Measurements from ENCODE around the gene NDUFS6. TPM values are rescaled to one million over a fixed set of nuclear protein-coding genes. Genes with fewer than 3 reads are reported as not detected.
"Not testable (repeated sequence)": the region's sequence is repeated elsewhere in the genome, so short reads cannot be mapped to it uniquely, and the experiment has no call there.

NDUFS6 gene
- total RNA-seq, 1 donor from 2014 or later: 22.5 TPM

DNA sequence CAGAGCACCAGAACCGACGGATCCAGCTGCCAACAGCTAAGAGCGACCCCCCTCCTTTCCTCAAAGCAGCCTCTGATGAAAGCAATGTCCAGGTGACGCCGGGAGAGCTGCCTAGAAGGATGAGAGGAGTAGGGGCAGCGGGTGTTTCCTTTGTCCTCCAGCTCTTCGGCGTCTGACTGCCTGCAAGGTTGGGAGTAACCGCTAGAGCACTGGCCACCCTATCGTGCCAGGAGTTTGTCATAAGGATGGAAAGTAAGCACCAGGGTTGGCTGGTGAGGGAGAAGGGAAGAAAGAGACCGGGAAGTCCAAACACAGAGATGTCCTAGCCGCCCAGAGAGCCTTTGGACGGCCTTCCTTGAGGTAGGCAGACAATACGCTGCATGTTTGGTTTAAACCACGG, 12.4 kb upstream of the NDUFS6 start:
- POLR2A ChIA-PET: no interaction called here
- intact Hi-C loops (cut with micrococcal nuclease): no loop called here
- Mint-ChIP-seq H3K9me3 (no peaks in the 10 kb centered on the region), H3K27me3 (peaks cover 11% of the 10 kb centered on the region), H3K4me1 (peaks cover 19% of the 10 kb centered on the region), H3K36me3 (ENCODE audit: low read depth) (no peaks in the 10 kb centered on the region), H3K27ac (no peak overlapping the region), H3K4me3 (no peak overlapping the region)
- ATAC-seq (ENCODE audit: low read depth) (no peak), DNase-seq (no peak)
- TF ChIP-seq, protein P1, sequence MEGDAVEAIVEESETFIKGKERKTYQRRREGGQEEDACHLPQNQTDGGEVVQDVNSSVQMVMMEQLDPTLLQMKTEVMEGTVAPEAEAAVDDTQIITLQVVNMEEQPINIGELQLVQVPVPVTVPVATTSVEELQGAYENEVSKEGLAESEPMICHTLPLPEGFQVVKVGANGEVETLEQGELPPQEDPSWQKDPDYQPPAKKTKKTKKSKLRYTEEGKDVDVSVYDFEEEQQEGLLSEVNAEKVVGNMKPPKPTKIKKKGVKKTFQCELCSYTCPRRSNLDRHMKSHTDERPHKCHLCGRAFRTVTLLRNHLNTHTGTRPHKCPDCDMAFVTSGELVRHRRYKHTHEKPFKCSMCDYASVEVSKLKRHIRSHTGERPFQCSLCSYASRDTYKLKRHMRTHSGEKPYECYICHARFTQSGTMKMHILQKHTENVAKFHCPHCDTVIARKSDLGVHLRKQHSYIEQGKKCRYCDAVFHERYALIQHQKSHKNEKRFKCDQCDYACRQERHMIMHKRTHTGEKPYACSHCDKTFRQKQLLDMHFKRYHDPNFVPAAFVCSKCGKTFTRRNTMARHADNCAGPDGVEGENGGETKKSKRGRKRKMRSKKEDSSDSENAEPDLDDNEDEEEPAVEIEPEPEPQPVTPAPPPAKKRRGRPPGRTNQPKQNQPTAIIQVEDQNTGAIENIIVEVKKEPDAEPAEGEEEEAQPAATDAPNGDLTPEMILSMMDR (IDR thresholded peaks at IDR 0.05): no peak
- CTCF ChIA-PET: no interaction called here

DNA sequence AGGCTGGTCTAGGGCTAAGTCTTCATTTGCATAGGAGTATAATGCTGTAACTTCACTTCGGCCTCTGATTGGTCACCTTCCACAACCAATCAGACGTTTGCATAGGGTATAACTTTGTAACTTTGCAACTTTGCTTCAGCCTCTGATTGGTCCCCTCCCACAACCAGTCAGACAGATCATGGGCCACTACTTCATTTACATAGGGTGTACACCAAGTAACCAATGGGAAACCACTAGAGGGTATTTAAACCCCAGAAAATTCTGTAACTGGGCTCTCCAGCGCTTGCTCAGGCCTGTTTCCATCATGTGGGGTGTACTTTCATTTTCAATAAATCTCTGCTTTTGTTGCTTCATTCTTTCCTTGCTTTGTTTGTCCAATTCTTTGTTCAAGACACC, 11.8 kb upstream of the NDUFS6 start:
- H3K27me3 Mint-ChIP-seq; H3K9me3 Mint-ChIP-seq; ATAC-seq (ENCODE audit: low read depth); intact Hi-C loops (cut with micrococcal nuclease); H3K36me3 Mint-ChIP-seq (ENCODE audit: low read depth); DNase-seq; POLR2A ChIA-PET; H3K27ac Mint-ChIP-seq; CTCF ChIA-PET; H3K4me3 Mint-ChIP-seq: not testable (repeated sequence)
- H3K4me1 Mint-ChIP-seq: peaks cover 19% of the 10 kb centered on the region

DNA sequence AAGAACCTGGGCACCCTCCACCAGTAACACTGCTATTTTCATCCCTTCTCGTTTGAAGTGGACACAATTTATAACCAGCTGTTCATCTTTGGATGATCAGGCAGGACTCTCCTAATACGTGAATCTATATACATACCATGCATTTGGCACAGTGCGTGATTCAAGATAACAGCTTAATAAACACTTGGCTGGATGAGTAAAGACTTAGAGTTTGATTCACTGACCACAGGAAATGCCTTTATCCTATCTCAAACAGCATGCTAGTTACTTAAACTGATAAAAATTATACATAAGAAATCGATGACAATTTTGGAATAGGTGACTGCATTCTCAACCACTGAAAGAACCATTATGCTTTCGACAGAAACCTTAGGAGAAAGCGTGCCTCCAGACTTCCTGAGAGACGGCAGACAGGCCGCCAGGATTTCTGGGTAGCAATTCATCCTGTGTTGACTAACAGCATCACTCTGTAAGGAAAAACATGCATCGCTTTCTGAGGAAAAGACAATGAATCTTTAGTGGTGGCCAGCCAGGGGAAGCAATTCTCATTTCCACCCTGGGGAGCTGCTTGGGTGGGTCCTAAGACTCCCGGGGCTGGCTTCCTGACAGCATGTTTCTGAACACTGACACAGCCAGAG, 11.3 kb upstream of the NDUFS6 start:
- TF ChIP-seq, protein P1 (IDR thresholded peaks at IDR 0.05): no peak
- H3K9me3 Mint-ChIP-seq: no peaks in the 10 kb centered on the region
- H3K36me3 Mint-ChIP-seq (ENCODE audit: low read depth): no peaks in the 10 kb centered on the region
- no peak for ATAC-seq (ENCODE audit: low read depth)
- no peak for DNase-seq
- peaks cover 6% of the 10 kb centered on the region for H3K27me3 Mint-ChIP-seq
- peaks cover 19% of the 10 kb centered on the region for H3K4me1 Mint-ChIP-seq
- intact Hi-C loops (cut with micrococcal nuclease): no loop called here
- no peak overlapping the region for H3K4me3 Mint-ChIP-seq
- no peak overlapping the region for H3K27ac Mint-ChIP-seq
- CTCF ChIA-PET: no interaction called here
- POLR2A ChIA-PET: no interaction called here

DNA sequence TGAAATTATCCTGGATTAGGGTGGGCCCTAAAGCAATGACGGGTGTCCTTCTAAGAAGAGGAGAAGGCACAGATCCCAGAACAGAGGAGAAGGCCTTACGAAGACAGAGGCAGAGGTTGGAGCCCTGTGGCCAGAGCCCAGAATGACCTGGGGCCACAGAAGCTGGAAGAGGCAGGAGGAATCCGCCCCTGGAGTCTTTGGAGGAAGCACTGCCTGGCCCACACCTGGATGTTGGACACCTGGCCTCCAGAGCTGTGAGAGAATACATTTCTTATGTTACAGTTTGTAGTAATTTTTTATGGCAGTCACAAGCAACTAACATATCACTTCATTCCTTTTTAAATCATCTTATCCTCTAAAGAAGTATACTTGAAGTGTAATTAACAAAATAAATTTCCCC, 10.0 kb upstream of the NDUFS6 start:
- ATAC-seq (ENCODE audit: low read depth): no peak
- no peak overlapping the region for H3K27ac Mint-ChIP-seq

DNA sequence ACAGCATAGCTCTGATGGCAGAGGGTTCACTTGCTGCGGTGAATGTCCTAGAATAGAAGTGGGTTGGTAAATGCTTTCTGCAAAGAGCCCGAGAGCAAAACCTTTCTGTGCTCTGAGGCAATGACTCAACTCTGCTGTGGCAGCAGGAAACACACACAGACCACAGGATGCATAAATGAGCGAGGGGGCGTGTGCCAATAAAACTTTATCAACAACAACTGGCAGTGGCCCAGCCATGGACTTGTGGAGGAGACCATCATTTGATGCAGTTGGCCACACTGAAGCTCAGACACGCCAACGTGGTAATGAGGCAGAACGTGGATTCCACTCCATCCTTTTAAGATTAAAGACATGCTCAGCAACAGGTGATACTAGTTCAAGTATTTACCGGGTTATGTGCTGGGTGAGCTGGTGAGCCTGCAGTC, 8.4 kb upstream of the NDUFS6 start:
- Mint-ChIP-seq H3K9me3 (no peaks in the 10 kb centered on the region), H3K4me1 (peaks cover 28% of the 10 kb centered on the region), H3K36me3 (ENCODE audit: low read depth) (peaks cover 18% of the 10 kb centered on the region), H3K27ac (peak overlapping the region; percentile 80), H3K27me3 (no peaks in the 10 kb centered on the region), H3K4me3 (peak overlapping the region; percentile 6)
- intact Hi-C loops (cut with micrococcal nuclease): loop anchor here (1.0 kb wide), 1 partner anchor 10 kb away; no protein-coding TSS in a partner anchor
- ATAC-seq (ENCODE audit: low read depth) (peak; percentile 90), DNase-seq (no peak)
- POLR2A ChIA-PET: interaction anchor here (0.9 to 1.4 kb wide), 2 partner anchors 9 to 140 kb away, joined by 3 to 8 read pairs; partner anchors contain the start of gene NDUFS6
- TF ChIP-seq, protein P1 (IDR thresholded peaks at IDR 0.05): no peak
- CTCF ChIA-PET: interaction anchor here (1.1 kb wide), 1 partner anchor 10 kb away, joined by 3 read pairs; no protein-coding TSS in a partner anchor

More for the DNA sequence above, 10.0 kb upstream of the NDUFS6 start:
- peaks cover 3% of the 10 kb centered on the region for H3K27me3 Mint-ChIP-seq
- H3K36me3 Mint-ChIP-seq (ENCODE audit: low read depth): peaks cover 2% of the 10 kb centered on the region
- no peaks in the 10 kb centered on the region for H3K9me3 Mint-ChIP-seq
- ChIA-PET POLR2A (no interaction called here), CTCF (no interaction called here)
- intact Hi-C loops (cut with micrococcal nuclease): no loop called here
- TF ChIP-seq, protein P1 (IDR thresholded peaks at IDR 0.05): no peak
- no peak for DNase-seq
- H3K4me3 Mint-ChIP-seq: no peak overlapping the region
- H3K4me1 Mint-ChIP-seq: peaks cover 20% of the 10 kb centered on the region

Data from activated B cell treated with CpG ODN at 0.5 μM for 24 hours (primary cell).